Type B pancreatic cell (in vitro differentiated cells): ENCODE results near the gene C12orf57. TPM values are rescaled to one million over a fixed set of nuclear protein-coding genes. Genes with fewer than 3 reads are reported as not detected.
A peak's percentile ranks its signal among the peaks of the same experiment; 100 is the strongest.

Source experiments
- DNase-seq: peaks from one replicate; pipeline ENCODE4 v3.0.0; 2021; ENCODE audit warnings: mixed read lengths; ENCODE audit not compliant: unreplicated experiment; ENCODE audit errors: extremely low spot score
- H3K27ac Mint-ChIP-seq: 2 replicates; pipeline ENCODE4 v1.8.0; 2021; ENCODE audit warnings: mild to moderate bottlenecking, mixed read lengths
- H3K27me3 Mint-ChIP-seq: 2 replicates; pipeline ENCODE4 v1.8.0; 2021; ENCODE audit warnings: mixed read lengths
- H3K36me3 Mint-ChIP-seq: 2 replicates; pipeline ENCODE4 v1.8.0; 2021; ENCODE audit warnings: mixed read lengths
- H3K4me1 Mint-ChIP-seq: one replicate; pipeline ENCODE4 v1.8.0; 2021; ENCODE audit warnings: mixed read lengths; ENCODE audit not compliant: unreplicated experiment
- H3K4me3 Mint-ChIP-seq: 2 replicates; pipeline ENCODE4 v1.8.0; 2021; ENCODE audit warnings: mild to moderate bottlenecking, mixed read lengths
- H3K9me3 Mint-ChIP-seq: 2 replicates; pipeline ENCODE4 v1.8.0; 2021; ENCODE audit warnings: mixed read lengths
- CTCF ChIP-seq: fragments of 200-600 bp; sonication (generic); conservative IDR thresholded peaks from 2 replicates; pipeline ENCODE4 v1.5.0; 2021; ENCODE audit warnings: antibody characterized with exemption, mild to moderate bottlenecking
- total RNA-seq: library from RNA; stranded (reverse); gene quantifications from 2 replicates; pipeline ENCODE4 v1.2.1, GENCODE V29; 2021; ENCODE audit warnings: low replicate concordance

C12orf57 gene
- total RNA-seq, 1 donor from 2014 or later: 220 TPM

- TF ChIP-seq CTCF: no peak
- H3K27ac Mint-ChIP-seq: no peak overlapping the region
These were observed 15.4 kb downstream of the C12orf57 start for GRCh38 chr12:6959058-6959804.

GRCh38 chr12:6959805-6960592, 16.2 kb downstream of the C12orf57 start:
- H3K4me1 Mint-ChIP-seq: peaks cover 11% of the 10 kb centered on the region
- DNase-seq: no peak
- TF ChIP-seq CTCF: no peak
- H3K27ac Mint-ChIP-seq: peak overlapping the region; percentile 99
- no peaks in the 10 kb centered on the region for H3K27me3 Mint-ChIP-seq
- no peaks in the 10 kb centered on the region for H3K9me3 Mint-ChIP-seq
- peaks cover 5% of the 10 kb centered on the region for H3K36me3 Mint-ChIP-seq
- H3K4me3 Mint-ChIP-seq: peak overlapping the region; percentile 59

More at GRCh38 chr12:6959058-6959804, 15.4 kb downstream of the C12orf57 start:
- Mint-ChIP-seq H3K4me3 (no peak overlapping the region), H3K36me3 (peaks cover 2% of the 10 kb centered on the region), H3K9me3 (no peaks in the 10 kb centered on the region), H3K27me3 (no peaks in the 10 kb centered on the region), H3K4me1 (peaks cover 10% of the 10 kb centered on the region)
- no peak for DNase-seq

- Mint-ChIP-seq H3K4me3 (peak overlapping the region; percentile 59), H3K27ac (peak overlapping the region; percentile 99), H3K4me1 (peaks cover 18% of the 10 kb centered on the region), H3K9me3 (no peaks in the 10 kb centered on the region), H3K27me3 (no peaks in the 10 kb centered on the region), H3K36me3 (peaks cover 13% of the 10 kb centered on the region)
- no peak for TF ChIP-seq CTCF
- DNase-seq: no peak
These were observed 16.9 kb downstream of the C12orf57 start for GRCh38 chr12:6960593-6961277.

- no peak for TF ChIP-seq CTCF
- DNase-seq: no peak
- no peaks in the 10 kb centered on the region for H3K27me3 Mint-ChIP-seq
- H3K27ac Mint-ChIP-seq: peak overlapping the region; percentile 99
- peaks cover 15% of the 10 kb centered on the region for H3K36me3 Mint-ChIP-seq
- H3K4me3 Mint-ChIP-seq: peak overlapping the region; percentile 95
- H3K4me1 Mint-ChIP-seq: peaks cover 18% of the 10 kb centered on the region
- H3K9me3 Mint-ChIP-seq: no peaks in the 10 kb centered on the region
These were observed 17.5 kb downstream of the C12orf57 start for GRCh38 chr12:6961278-6961694.

GRCh38 chr12:6961695-6962284, 18.0 kb downstream of the C12orf57 start:
- no peak for DNase-seq
- Mint-ChIP-seq H3K27me3 (no peaks in the 10 kb centered on the region), H3K36me3 (peaks cover 18% of the 10 kb centered on the region), H3K27ac (peak overlapping the region; percentile 99), H3K9me3 (no peaks in the 10 kb centered on the region), H3K4me1 (peaks cover 18% of the 10 kb centered on the region), H3K4me3 (peak overlapping the region; percentile 95)
- TF ChIP-seq CTCF: peak; percentile 73
